ENCODE data around the gene METRNL. TPM values are rescaled to one million over a fixed set of nuclear protein-coding genes. Genes with fewer than 3 reads are reported as not detected.

The METRNL gene
- total RNA-seq, 2 experiments from 2014 or later = 4.7 to 5.9 TPM

DNA sequence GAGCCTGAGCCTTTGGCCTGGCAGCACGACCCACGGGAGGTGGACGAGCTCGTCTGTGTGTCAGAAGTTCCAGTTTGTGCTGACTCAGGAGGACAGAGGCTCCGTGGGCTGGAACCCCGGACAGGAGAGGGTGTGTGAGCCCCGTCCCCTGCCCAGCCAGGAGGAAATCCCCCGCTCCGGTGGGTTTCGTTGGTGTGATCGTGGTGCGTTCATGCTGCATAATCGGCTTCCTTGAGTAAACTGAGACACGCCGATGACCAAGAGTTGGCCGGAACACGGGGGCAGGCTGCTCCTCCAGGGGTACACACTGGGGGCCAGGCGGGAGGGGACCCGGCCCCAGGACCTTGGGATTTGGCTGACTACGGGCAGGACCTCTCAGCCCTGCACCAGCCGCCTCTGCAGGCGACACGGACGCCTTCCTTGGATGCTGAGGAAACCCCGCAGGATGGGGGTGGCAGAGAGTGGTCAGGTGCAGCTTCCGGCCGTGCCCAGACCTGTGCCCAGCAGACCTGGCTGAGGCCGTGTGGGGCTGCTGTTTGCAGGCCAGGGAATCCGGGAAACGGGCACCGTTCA is 8.5 kb downstream of the METRNL start:
- H3K27ac Mint-ChIP-seq = no peak overlapping the region
- H3K9me3 Mint-ChIP-seq = no peaks in the 10 kb centered on the region
- no peak for DNase-seq
- no peaks in the 10 kb centered on the region for H3K36me3 Mint-ChIP-seq
- H3K27me3 Mint-ChIP-seq = no peaks in the 10 kb centered on the region
- no peak overlapping the region for H3K4me3 Mint-ChIP-seq
- peaks cover 19% of the 10 kb centered on the region for H3K4me1 Mint-ChIP-seq

DNA sequence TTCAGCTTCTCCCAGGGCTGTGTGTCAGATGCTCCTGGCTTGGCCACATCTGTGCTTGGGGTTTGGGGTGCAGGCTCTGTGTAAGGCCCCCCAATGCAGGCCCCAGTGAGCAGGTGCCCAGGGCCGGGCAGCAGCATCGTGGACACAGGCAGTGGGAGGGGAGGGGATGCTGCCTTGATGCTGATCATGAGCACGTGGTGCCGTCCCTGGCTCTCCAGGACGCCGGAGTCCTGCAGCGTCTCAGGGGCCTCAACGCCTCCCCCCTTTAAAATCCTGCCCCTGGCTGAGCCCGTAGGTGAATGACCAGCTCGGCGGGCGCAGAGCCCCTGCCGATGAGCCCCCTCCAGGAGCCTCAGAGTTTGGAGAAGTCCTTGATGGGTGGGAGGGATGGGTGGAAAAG is 9.0 kb downstream of the METRNL start:
- no peaks in the 10 kb centered on the region for H3K36me3 Mint-ChIP-seq
- no peak overlapping the region for H3K27ac Mint-ChIP-seq
- H3K4me3 Mint-ChIP-seq = no peak overlapping the region
- DNase-seq = no peak
- no peaks in the 10 kb centered on the region for H3K27me3 Mint-ChIP-seq
- no peaks in the 10 kb centered on the region for H3K9me3 Mint-ChIP-seq
- peaks cover 14% of the 10 kb centered on the region for H3K4me1 Mint-ChIP-seq

DNA sequence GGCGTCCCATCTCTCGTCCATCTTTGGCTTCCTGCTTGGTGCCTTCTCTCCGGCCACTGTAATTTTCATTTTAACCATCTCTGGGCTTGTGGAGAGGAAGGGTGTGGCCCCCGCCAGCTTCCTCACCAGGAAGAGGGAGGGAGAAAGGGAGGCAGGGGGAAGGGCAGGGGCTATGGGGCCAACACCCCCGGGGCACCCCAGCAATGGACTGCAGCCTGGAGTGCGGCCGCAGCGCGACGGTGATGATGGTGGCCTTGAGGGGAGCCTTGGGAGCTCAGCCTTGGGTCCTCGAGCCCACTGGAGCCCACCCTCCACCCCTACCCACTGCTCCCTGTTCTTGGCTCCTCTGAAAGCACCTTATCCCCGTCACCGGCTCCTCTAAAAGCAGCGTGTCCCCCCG is 9.5 kb downstream of the METRNL start:
- no peak overlapping the region for H3K27ac Mint-ChIP-seq
- peaks cover 9% of the 10 kb centered on the region for H3K4me1 Mint-ChIP-seq
- H3K27me3 Mint-ChIP-seq = no peaks in the 10 kb centered on the region
- no peak for DNase-seq
- H3K36me3 Mint-ChIP-seq = no peaks in the 10 kb centered on the region
- H3K4me3 Mint-ChIP-seq = no peak overlapping the region
- no peaks in the 10 kb centered on the region for H3K9me3 Mint-ChIP-seq

DNA sequence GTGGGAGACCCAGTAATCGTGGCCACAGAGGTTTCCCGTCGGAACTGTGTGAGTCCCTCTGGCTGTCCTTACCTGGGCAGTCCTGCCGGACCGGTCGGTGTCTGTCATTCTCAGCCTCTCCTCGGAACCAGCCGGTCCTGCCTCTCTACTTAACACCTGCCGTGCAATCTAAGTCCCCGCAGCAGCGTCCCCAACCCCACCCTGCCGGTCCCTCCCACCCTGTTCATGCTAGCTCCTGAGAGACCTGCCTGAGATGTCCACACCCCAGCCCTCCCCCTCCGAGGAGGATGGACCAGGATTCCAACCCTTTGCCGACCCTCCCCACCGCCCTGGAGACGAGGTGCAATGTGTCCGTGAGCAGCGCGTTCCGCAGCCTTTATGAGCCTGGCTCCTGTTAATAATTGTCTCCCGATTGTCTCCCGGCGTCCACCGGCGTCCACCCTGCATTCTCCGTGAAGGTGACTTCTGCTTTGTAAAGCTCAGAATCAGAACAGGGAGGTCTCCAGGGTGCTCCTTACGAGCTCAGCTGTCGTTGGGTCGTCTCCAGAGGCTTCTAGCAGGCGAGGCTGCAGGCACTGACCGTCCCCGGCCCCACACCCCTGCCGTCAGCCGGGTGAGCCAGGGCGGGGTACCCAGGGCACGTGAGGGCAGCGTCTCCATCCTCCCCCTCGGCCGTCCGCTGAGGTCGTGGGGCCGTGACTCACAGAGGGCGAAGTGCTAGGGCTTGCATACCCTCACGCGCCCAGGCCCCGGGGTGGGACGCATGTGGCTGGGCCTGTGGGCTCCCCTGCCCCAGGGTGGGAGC is 10.1 kb downstream of the METRNL start:
- Mint-ChIP-seq H3K4me3 (no peak overlapping the region), H3K4me1 (peaks cover 3% of the 10 kb centered on the region), H3K27ac (no peak overlapping the region), H3K9me3 (no peaks in the 10 kb centered on the region), H3K36me3 (no peaks in the 10 kb centered on the region), H3K27me3 (no peaks in the 10 kb centered on the region)
- DNase-seq = no peak

DNA sequence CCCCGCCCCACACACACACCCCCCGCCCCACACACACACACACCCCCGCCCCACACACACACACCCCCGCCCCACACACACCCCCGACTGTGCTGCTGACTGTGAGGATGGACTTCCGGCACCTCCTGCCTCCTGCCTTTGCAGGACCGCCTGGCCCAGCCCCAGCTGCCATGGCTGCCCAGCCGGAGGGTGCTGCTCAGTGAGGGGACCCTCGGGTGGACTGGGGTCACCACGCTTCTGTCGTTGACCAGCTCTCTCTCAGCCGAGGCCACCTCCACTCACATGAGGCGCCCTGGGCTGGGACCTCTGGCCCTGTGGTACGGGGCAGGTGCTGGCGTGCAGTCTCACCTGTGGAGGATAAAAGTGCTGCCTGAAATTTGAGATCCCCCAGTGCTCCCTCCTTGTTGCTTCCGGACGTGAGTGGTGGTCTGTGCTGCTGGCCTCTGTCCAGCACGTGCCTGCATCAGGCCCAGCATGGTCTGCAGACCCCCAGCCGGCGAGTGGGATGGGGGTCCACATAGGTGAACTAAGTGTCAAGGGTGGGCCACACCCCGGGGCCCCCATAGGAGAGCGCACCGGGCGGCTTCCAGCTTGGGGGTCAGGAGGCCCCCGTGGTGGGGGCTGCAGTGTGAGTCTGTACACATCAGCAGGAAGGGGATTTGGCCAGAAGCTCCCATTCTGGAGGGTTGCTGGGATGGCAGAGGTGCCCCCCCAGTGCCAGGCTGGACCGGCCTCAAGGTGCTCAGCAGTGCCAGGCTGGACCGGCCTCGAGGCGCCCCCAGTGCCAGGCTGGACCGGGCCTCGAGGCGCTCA is 11.2 kb downstream of the METRNL start:
- Mint-ChIP-seq H3K4me1 (no peaks in the 10 kb centered on the region), H3K36me3 (peaks cover under 1% of the 10 kb centered on the region), H3K27me3 (no peaks in the 10 kb centered on the region), H3K9me3 (no peaks in the 10 kb centered on the region), H3K4me3 (no peak overlapping the region), H3K27ac (no peak overlapping the region)
- DNase-seq = no peak

DNA sequence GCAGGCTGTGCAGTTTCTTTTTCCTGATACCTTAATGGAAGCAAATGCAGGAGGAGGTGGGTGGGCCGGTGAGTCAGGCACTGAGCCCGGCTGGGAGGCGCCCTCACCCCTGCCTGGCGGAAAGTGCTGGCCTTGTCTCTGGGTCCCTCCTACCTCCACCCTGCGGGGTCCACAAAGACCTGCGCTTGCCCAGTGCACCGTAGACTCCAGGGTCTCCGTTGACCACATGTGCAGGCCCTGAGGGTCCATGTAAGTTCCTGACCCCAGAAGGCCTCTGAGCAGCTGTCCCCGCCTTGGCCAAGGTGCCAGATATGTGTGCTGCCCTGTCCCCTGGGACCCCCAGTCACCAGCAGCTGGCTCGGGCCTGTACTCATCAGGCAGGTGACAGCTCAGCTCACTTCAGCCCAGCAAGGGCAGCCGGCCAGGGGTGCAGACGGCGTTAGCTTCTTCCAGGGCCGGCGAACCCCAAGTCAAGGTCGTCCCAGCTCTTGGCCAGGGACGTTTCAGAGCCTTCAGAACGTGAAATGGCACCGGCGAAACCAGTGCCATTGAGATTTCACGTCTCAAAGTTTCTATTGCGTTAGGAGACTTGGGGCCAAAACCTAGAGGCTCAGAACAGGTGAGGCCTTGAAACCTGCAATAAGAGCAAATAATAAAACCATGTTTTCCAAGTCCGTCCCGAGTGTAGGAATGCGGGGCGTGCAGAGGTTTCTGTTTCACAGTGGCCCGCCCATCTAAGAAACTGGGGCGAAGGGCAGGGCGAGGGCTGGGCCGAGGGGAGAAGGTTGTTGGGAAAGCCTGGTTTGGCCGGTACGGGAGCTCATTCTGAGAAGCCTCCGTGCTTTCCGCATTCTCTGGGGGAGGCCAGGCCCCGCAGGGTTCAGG is 12.1 kb downstream of the METRNL start:
- no peak for DNase-seq
- H3K4me1 Mint-ChIP-seq = no peaks in the 10 kb centered on the region
- peaks cover 4% of the 10 kb centered on the region for H3K36me3 Mint-ChIP-seq
- no peaks in the 10 kb centered on the region for H3K27me3 Mint-ChIP-seq
- H3K4me3 Mint-ChIP-seq = no peak overlapping the region
- no peaks in the 10 kb centered on the region for H3K9me3 Mint-ChIP-seq
- H3K27ac Mint-ChIP-seq = no peak overlapping the region

DNA sequence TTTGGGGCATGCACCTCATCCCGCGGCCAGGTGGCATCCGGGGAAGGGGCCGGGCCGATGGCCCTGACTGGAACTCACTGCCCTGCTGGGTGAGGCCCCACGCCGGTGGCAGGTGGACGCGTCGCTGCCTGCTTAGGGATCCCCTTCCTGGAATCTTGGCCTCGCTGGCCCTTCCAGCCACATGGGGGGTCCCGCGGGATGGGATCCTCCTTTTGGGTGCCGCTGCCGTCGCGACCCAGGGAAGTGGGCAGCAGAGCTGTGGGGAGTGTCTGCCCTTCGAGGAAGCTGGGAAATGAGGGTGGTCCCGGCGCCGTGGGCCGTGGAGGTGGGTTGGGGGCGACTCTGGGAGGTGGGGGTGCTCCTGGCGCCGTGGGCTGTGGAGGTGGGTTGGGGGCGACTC is 12.8 kb downstream of the METRNL start:
- no peak for DNase-seq
- H3K9me3 Mint-ChIP-seq = no peaks in the 10 kb centered on the region
- H3K4me3 Mint-ChIP-seq = no peak overlapping the region
- H3K27ac Mint-ChIP-seq = no peak overlapping the region
- H3K36me3 Mint-ChIP-seq = peaks cover 4% of the 10 kb centered on the region
- no peaks in the 10 kb centered on the region for H3K4me1 Mint-ChIP-seq
- H3K27me3 Mint-ChIP-seq = no peaks in the 10 kb centered on the region

DNA sequence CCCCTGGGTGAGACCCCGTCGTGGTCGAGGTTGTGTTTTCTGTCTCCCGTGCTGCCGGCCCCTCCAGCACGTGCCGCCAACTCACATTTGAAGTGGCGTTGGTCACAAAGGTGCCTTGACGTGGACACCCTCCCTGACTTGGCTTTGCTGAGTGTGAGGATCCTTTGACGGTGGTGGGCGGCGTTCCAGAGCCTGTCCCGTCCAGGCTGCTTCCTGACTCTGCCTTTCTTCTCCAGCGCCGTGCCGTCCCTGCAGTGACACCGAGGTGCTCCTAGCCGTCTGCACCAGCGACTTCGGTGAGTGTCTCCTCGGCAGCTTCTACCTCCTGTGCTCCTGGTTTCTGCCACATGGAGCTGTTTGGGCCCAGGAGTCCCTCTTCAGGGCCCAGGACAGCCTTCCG is 13.5 kb downstream of the METRNL start:
- Mint-ChIP-seq H3K4me1 (no peaks in the 10 kb centered on the region), H3K27ac (no peak overlapping the region), H3K4me3 (no peak overlapping the region), H3K9me3 (no peaks in the 10 kb centered on the region), H3K36me3 (peaks cover 4% of the 10 kb centered on the region), H3K27me3 (no peaks in the 10 kb centered on the region)
- no peak for DNase-seq

DNA sequence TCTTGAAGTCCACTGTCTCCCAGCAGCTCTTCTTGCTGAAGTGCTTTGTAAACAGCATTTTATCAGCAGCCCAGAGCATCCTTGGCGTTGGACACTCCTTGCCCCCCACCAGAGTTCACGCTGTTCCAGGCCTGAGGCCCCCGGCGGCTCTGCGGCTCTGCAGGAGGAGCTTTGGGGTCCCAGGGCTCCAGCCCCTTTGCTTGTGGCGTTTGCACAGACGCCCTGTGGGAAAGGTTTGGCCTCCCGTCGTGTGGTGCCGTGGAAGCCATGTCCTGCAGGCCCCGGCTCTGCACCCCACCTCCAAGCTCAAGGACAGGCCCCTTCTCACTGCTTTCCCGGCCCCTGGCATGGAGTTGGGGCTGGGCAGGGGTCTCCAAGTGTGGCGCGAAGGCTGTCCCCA is 14.1 kb downstream of the METRNL start:
- no peaks in the 10 kb centered on the region for H3K27me3 Mint-ChIP-seq
- H3K36me3 Mint-ChIP-seq = peaks cover 4% of the 10 kb centered on the region
- no peaks in the 10 kb centered on the region for H3K9me3 Mint-ChIP-seq
- H3K27ac Mint-ChIP-seq = no peak overlapping the region
- H3K4me1 Mint-ChIP-seq = no peaks in the 10 kb centered on the region
- H3K4me3 Mint-ChIP-seq = no peak overlapping the region
- DNase-seq = no peak

DNA sequence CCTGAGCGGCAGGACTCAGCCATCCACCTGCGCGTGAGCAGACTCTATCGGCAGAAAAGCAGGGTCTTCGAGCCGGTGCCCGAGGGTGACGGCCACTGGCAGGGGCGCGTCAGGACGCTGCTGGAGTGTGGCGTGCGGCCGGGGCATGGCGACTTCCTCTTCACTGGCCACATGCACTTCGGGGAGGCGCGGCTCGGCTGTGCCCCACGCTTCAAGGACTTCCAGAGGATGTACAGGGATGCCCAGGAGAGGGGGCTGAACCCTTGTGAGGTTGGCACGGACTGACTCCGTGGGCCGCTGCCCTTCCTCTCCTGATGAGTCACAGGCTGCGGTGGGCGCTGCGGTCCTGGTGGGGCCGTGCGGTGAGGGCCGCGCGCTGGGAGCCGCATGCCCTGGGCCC is 14.9 kb downstream of the METRNL start:
- no peak for DNase-seq
- no peak overlapping the region for H3K4me3 Mint-ChIP-seq
- peaks cover 2% of the 10 kb centered on the region for H3K27me3 Mint-ChIP-seq
- H3K9me3 Mint-ChIP-seq = no peaks in the 10 kb centered on the region
- H3K27ac Mint-ChIP-seq = no peak overlapping the region
- H3K4me1 Mint-ChIP-seq = no peaks in the 10 kb centered on the region
- peaks cover 4% of the 10 kb centered on the region for H3K36me3 Mint-ChIP-seq

DNA sequence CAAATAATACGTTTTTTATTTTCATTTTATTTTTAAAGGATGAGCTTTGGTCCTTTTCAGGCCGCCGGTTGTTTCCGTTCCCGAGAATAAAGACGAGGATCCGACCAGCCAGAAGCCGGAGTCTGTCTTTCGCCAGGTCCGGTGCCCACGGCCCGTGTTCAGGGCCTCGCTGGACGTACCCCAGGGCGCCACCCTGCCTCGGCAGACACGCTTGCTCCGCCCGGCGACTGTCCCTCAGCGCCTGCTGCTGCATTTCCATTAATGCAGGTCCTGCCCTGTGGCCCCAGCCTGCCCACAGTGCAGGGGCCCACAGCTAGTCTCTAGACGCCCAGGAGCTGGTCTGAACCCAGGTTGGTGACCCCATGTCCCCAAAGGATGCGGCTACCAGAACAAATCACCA is 15.6 kb downstream of the METRNL start:
- peaks cover 2% of the 10 kb centered on the region for H3K4me1 Mint-ChIP-seq
- H3K9me3 Mint-ChIP-seq = no peaks in the 10 kb centered on the region
- no peak for DNase-seq
- no peak overlapping the region for H3K4me3 Mint-ChIP-seq
- peaks cover 9% of the 10 kb centered on the region for H3K27me3 Mint-ChIP-seq
- H3K27ac Mint-ChIP-seq = no peak overlapping the region
- H3K36me3 Mint-ChIP-seq = peaks cover 4% of the 10 kb centered on the region

DNA sequence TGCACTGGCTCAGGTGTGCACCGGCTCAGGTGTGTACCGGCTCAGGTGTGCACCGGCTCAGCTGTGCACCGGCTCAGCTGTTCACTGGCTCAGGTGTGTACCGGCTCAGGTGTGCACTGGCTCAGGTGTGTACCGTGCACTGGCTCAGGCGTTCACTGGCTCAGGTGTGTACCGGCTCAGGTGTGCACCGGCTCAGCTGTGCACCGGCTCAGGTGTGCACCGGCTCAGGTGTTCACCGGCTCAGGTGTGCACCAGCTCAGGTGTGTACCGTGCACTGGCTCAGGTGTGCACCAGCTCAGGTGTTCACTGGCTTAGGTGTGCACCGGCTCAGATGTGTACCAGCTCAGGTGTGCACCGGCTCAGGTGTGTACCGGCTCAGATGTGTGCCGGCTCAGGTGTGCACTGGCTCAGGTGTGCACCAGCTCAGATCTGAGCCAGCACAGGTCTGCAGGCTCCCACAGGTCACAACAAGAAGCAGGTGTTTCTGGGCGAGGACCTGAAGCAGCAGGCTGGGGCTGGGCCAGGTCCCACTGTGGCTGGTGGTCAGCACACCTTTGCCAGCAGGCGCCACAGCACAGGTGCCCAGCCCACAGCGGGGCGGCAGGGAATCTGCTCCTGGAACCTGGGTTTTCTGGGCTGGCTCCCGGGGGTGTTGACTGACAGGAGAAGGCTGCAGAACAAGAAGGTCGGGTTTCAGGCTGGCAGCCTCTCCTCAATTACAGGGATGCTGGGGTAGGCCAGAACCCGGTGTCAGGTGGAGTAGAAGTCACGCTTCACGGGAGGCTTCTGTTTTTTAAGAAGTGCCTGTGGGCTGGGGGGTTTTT is 17.2 kb downstream of the METRNL start:
- Mint-ChIP-seq H3K9me3 (no peaks in the 10 kb centered on the region), H3K27ac (no peak overlapping the region), H3K4me3 (no peak overlapping the region), H3K4me1 (peaks cover 2% of the 10 kb centered on the region), H3K27me3 (peaks cover 25% of the 10 kb centered on the region), H3K36me3 (peaks cover 4% of the 10 kb centered on the region)
- DNase-seq = no peak

DNA sequence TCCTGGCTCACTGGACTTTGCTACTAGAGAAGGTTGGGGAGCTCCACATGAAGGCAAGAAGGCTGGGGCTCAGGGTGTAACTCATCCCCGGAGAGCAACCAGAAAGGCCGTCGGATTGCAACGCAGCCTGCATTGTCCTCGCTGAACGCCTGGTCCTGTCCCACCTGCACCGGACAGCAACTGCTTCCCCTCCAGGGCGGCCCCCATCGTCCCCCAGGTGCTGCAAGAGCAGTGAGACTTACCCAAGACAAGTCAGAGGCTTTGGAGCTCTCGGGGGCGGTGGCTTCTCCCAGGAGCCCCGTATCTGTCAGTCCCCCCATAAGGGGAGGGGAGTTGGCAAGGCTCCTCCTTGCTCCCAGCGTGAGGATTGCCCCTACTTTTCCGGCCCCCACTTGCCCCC is 18.4 kb downstream of the METRNL start:
- no peak for DNase-seq

More for the DNA sequence above, 18.4 kb downstream of the METRNL start:
- Mint-ChIP-seq H3K9me3 (no peaks in the 10 kb centered on the region), H3K36me3 (peaks cover 4% of the 10 kb centered on the region), H3K27me3 (peaks cover 25% of the 10 kb centered on the region), H3K4me1 (peaks cover 2% of the 10 kb centered on the region), H3K4me3 (no peak overlapping the region), H3K27ac (no peak overlapping the region)
